H1 (cell line): Measurements from ENCODE around the gene FBXO34.
"Not testable (repeated sequence)": the region's sequence is repeated elsewhere in the genome, so short reads cannot be mapped to it uniquely, and the experiment has no call there.

Experiments used
- CTCF ChIP-seq, 3 experiments: IDR thresholded peaks; 1 replicate in 2 of 3; 2 replicates in 1 of 3; pipeline versions ENCODE4 v1.5.1 to v1.6.1; 2011; ENCODE audit warnings: low read length in 3 of 3, mild to moderate bottlenecking in 3 of 3, inconsistent platforms in 2 of 3, low read depth in 1 of 3, moderate library complexity in 1 of 3; ENCODE audit not compliant: insufficient read depth in 1 of 3; ENCODE audit errors: control extremely low read depth in 1 of 3
- HDAC2 ChIP-seq, 2 experiments: fragments of 300-600 bp in 1 of 2; sonication (generic) in 1 of 2; IDR thresholded peaks; 2 replicates each; pipeline ENCODE4 v1.6.1; 2011 to 2012; ENCODE audit warnings: low read depth in 2 of 2, low read length in 2 of 2, mild to moderate bottlenecking in 2 of 2, moderate library complexity in 2 of 2, borderline replicate concordance in 1 of 2, inconsistent platforms in 1 of 2
- MAX ChIP-seq: IDR thresholded peaks from 2 replicates; pipeline ENCODE4 v1.6.1; 2012; ENCODE audit warnings: inconsistent platforms

- not testable (repeated sequence) for TF ChIP-seq CTCF (IDR thresholded peaks at IDR 0.05; ENCODE audit: control extremely low read depth in 1 of 3, insufficient read depth in 1 of 3, low read depth in 1 of 3, low read length in 3 of 3); MAX; HDAC2 (IDR thresholded peaks at IDR 0.05; ENCODE audit: borderline replicate concordance in 1 of 2, low read depth in 2 of 2, low read length in 2 of 2)
These were observed 73.5 kb downstream of the FBXO34 start for GRCh38 chr14:55344582-55345163.
